Right ventricle myocardium inferior (tissue), 1 donor: ENCODE data around the gene KRTAP12-3. TPM values are rescaled to one million over a fixed set of nuclear protein-coding genes. Genes with fewer than 3 reads are reported as not detected.
"Not testable (repeated sequence)": the region's sequence is repeated elsewhere in the genome, so short reads cannot be mapped to it uniquely, and the experiment has no call there.

Source experiments
- ATAC-seq: fragments of 200-7000 bp; cut with Tn5 transposase; one replicate; pipeline ENCODE4 v1.9.1; 2020; ENCODE audit warnings: mild to moderate bottlenecking, moderate library complexity
- DNase-seq: peaks from one replicate; pipeline ENCODE4 v3.0.0; 2021; ENCODE audit errors: missing footprints
- intact Hi-C: fragments of 100-400 bp; cut with DNase I; formaldehyde crosslinking; loops from one replicate; pipeline ENCODE4 v1.11.0; 2022
- long read RNA-seq: library from polyadenylated mRNA; unstranded; transcript quantifications from one replicate; pipeline ENCODE4 v2.0.0, GENCODE V29; 2021
- total RNA-seq: library from RNA; stranded (reverse); fragmentation: NEBNext Ultra II Directional; extraction: Animal tissue kit (Norgen Biotek cat#: 25700); gene quantifications from one replicate; pipeline ENCODE4 v1.2.1, GENCODE V29; 2021
- donor health status: DM: no; HTN: yes; CAD: no; lungs with severe emphysema.

KRTAP12-3 gene, protein sequence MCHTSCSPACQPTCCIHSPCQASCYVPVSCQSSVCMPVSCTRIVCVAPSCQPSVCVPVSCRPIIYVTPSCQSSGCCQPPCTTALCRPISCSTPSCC
- not detected for total RNA-seq
- long read RNA-seq: 0 reads

DNA sequence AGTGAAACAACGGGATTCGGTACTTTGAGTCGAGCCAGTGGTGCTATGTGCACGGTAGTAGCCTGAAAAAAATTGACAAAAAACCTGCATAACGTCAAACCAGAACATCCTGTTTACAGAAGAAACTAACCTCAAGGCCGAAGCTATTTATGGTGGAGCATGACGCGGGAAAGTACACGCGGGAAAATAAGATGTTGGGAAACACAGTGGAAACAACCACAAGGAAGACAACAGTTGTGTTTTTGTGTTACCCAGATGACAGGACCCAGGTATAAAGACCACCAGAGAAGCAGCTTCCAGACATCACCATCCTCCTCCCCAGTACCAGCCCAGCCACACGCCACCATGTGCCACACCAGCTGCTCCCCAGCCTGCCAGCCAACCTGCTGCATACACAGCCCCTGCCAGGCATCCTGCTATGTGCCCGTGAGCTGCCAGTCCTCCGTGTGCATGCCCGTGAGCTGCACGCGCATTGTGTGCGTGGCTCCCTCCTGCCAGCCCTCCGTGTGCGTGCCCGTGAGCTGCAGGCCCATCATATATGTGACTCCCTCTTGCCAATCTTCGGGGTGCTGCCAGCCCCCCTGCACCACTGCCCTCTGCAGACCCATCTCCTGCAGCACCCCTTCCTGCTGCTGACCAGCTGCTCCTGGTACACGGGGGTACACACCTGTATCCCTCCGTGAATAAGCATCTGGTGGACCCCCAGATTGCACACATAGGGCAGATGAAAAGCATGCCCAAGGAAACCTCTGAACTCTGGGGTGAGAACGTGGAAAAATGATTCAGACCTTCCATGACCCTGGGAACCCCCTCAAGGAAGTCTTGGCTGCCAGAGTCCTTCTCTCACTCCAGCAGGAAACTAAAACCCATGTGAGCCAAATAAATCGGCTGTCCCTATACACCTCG lies at the start of gene KRTAP12-3:
TSS of gene KRTAP12-3 (plus strand) at position 298 of the 906 bp plus-strand sequence. CDS start at position 346, 48 bp downstream.
- ATAC-seq (no peak), DNase-seq (no peak)
- intact Hi-C loops: no loop called here

DNA sequence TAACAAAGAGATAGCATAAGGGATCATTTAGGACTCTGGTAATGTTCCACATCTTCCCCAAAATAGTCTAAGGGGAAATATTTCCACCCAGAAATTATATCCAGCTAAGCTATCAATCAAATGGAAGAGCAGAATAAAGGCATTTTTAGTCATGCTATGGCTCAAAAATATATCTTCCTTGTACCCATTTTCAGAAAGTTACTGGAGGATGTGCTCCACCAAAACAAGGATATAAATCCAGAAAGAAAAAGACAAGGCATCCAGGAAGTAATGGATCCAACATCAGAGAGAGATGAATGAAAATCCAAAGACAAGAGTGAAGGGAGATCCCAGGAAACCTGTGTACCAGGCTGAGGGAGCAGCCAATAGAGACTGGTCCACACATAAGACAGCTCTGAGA lies 48.5 kb upstream of the KRTAP12-3 start:
- DNase-seq (no peak), ATAC-seq (no peak)
- intact Hi-C loops: no loop called here

DNA sequence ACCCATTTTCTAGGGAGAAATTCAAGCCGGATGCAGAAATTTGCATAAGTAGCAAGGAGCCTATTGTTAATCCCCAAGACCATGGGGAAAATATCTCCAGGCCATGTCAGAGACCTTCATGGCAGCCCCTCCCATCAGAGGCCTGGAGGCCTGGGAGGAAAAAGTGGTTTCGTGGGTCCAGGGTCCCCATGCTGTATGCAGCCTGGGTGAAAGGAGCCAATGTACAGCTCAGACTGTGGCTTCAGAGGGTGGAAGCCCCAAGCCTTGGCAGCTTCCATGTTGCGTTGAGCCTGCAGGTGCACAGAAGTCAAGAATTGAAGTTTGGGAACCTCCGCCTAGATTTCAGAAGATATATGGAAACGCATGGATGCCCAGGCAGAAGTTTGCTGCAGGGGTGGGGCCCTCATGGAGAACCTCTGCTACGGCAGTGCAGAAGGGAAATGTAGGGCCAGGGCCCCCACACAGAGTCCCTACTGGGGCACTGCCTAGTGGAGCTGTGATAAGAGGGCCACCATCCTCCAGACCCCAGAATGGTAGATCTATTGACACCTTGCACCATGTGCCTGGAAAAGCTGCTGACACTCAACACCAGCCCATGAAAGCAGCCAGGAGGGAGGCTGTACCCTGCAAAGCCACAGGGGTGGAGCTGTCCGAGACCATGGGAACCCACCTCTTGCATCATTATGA lies 47.4 kb upstream of the KRTAP12-3 start:
- not testable (repeated sequence) for ATAC-seq, DNase-seq
- intact Hi-C loops: loop anchor here (10.0 kb wide), 1 partner anchor 135 kb away; no protein-coding TSS in a partner anchor

DNA sequence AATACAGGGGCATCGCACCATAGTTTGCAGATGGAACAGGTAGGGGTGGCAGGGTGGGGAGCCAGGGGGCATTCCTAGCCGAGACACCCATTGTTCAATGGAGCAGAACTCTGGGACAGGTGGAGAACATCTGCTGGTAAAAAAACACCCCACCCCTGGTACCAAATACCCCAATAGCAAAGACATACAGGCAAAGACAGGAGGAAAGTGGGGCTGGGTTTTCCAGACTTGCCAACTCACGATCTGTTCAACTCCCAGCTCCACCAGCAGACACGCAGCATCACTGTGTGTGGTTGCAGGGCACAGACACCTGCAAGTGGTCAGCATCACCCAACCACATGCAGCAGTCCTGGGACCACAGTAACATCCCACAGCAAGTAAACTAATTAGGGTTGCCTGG lies 46.2 kb upstream of the KRTAP12-3 start:
- intact Hi-C loops: loop anchor here (10.0 kb wide), 1 partner anchor 133 kb away; no protein-coding TSS in a partner anchor
- DNase-seq (no peak), ATAC-seq (no peak)

DNA sequence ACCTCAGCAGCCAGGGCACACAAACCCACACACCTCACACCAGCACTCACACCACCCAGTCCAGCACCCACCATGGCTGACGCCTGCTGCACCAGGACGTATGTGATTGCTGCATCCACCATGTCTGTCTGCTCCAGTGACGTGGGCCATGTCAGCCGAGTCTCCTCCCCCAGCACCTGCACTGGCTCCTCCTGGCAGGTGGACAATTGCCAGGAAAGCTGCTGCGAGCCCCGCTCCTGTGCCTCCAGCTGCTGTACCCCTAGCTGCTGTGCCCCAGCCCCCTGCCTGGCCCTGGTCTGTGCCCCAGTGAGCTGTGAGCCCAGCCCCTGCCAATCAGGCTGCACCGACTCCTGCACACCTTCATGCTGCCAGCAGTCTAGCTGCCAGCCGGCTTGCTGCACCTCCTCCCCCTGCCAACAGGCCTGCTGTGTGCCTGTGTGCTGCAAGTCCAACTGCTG lies 45.7 kb upstream of the KRTAP12-3 start, which contains the start of gene KRTAP10-8:
TSS of gene KRTAP10-8 (plus strand) at position 51 of the 458 bp plus-strand sequence. CDS start at position 73, 22 bp downstream.
- intact Hi-C loops: loop anchor here (10.0 kb wide), 1 partner anchor 133 kb away; no protein-coding TSS in a partner anchor

DNA sequence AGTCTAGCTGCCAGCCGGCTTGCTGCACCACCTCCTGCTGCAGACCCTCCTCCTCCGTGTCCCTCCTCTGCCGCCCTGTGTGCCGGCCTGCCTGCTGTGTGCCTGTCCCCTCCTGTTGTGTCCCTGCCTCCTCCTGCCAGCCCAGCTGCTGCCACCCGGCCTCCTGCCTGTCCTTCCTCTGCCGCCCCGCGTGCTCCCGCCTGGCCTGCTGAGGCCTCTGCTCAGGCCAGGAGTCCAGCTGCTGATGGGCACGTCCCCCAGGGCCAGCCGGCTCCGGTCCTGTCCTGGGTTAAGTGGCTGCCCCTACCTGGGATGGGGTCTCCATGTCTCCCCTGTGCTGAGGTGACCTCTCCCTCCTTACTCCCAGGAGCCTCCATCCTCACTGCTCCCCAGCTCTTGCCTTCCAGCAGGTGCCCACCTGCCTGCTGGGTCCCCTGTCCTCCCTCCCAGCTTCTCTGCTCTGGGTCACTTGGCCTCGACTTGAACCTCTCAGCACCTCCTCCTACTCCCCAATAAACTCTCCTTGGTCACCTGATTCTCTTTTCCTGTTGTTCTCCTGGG lies 45.0 kb upstream of the KRTAP12-3 start:
- no peak for ATAC-seq
- peak; percentile 69 for DNase-seq
- intact Hi-C loops: loop anchor here (10.0 kb wide), 1 partner anchor 132 kb away; no protein-coding TSS in a partner anchor

More for the DNA sequence above, 45.7 kb upstream of the KRTAP12-3 start, which contains the start of gene KRTAP10-8:
- ATAC-seq (no peak), DNase-seq (no peak)

DNA sequence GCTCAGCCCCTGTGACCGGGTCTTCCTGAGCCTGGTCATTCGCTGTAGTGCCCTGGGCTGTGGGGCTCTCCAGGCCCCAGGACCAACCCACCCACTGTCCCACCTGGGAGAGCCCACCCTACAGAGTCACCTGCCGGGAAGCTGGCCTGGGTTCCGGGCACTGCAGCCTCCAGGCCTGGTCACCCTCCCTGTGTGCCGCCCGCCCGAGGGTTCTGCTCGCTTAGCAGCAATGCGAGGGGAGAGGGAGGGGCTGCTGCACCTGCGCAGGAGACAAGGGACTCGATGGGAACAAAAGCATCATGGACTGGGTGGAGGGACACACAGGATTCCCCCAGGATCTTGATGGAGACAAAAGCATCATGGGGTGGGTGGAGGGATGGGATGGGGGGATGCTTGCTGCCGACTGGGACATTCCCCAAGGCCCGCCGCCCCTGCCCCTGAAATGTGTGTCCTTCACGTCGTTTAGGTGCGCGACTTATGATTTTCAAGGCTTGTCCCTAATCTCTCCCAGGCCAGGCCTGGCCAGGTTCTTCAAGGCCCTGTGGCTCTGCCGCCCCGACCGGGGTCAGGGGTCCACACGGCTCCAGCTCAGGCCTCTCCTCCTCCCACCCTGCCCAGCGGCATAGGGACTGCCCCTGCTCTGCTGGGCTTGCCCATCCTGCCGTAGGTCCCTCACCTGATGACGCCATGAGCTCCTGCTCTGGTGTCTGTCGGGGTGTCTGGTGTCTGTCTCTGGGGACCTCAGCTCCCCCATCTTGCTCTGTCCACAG lies 44.2 kb upstream of the KRTAP12-3 start:
- ATAC-seq: no peak
- DNase-seq: no peak
- intact Hi-C loops: loop anchor here (10.0 kb wide), 1 partner anchor 131 kb away; no protein-coding TSS in a partner anchor

DNA sequence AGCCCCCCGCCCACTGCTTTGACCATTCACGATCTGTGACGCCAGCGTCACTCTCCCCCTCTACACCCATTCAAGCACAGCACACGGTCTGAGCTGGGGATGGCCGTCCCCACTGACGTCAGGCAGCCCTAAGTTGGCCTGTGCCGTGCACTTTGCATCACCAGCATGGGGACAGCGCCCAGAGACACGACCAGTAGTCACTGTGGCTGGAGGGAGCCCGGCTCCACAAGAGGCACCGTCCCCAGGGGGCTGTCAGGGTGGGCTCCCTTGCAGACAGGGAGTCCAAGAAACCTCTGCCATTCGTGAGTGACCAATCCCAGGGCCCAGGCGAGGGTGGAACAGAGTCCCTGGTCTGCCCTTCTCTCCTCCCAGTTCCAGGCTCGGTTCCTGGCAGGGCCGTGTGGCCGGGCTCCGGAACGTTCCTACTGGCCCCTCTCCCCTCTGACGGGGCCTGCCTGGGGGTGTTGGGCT lies 43.5 kb upstream of the KRTAP12-3 start:
- ATAC-seq: no peak
- DNase-seq: peak; percentile 62
- intact Hi-C loops: loop anchor here (10.0 kb wide), 1 partner anchor 131 kb away; no protein-coding TSS in a partner anchor

DNA sequence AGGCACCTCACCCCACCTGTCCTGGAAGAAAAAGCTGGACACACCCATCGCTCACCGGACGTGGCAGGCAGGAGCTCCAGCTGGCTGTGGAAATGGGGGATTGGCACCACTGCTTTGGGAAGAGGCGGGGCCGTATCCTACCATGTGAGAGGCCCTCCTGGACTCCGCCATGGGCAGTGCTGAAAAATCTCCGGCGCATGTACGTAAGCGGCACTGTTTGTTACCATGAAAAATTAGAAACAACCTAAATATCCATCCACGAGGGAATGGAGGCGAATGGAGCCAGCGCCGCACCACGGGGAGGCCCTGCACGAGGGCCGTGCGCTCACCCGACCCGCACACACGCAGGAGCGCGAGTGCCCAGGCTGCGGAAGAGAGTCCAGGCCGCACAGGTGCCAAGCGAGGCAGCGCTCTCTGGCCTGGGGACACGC lies 42.8 kb upstream of the KRTAP12-3 start:
- DNase-seq (no peak), ATAC-seq (no peak)
- intact Hi-C loops: loop anchor here (10.0 kb wide), 1 partner anchor 130 kb away; no protein-coding TSS in a partner anchor

DNA sequence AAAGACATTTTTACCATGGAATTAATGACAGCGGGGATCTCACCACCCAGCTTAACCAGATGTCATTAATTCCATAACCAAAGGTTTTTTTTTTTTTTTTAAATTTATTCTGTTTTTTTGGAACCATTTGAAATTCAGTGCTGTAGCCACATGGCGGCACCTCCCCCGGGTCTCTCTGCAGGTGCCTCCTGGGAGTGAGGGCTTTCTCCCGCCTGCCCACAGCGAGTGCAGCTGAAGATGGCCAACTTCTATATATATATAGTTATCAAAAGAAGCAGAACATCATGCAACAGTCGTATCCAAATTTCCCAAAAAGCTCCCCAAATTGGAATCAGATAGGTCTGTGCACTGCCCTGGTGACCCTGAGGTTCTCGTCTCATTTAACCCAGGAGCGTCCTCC lies 42.3 kb upstream of the KRTAP12-3 start:
- ATAC-seq (no peak), DNase-seq (no peak)
- intact Hi-C loops: loop anchor here (10.0 kb wide), 1 partner anchor 129 kb away; no protein-coding TSS in a partner anchor

DNA sequence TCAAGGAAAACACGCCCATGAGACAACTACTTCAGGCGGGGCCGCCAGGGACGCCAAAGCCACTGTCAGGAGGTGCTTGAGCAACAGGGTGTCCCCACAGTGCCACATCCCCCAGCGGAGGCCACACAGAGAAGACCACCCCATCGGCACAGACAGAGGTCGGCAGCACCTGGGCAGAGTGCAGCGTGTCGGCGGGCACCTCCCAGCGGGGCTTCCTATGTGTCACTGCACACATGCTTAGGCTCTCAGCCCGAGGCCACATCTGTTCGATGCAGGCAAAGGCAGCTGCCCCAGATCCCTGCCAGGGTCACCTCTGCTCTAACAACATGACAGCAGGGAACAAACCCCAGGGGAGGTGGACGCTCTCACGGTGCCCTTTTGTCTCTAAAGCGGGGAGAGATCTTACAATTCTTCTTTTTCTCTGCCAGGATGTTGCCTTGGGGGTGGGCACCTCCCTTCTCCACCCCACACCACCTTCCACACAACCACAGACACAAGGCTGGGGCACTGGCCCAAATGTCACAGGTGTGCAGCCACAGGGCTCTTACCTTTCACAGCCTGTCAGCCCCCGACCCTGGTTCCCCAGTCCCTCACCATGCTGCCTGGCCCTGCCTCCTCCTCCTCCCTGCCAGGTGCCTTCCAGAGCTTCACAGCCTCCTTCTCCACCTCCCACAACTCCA lies 41.7 kb upstream of the KRTAP12-3 start:
- no peak for ATAC-seq
- DNase-seq: no peak
- intact Hi-C loops: loop anchor here (10.0 kb wide), 1 partner anchor 129 kb away; no protein-coding TSS in a partner anchor

DNA sequence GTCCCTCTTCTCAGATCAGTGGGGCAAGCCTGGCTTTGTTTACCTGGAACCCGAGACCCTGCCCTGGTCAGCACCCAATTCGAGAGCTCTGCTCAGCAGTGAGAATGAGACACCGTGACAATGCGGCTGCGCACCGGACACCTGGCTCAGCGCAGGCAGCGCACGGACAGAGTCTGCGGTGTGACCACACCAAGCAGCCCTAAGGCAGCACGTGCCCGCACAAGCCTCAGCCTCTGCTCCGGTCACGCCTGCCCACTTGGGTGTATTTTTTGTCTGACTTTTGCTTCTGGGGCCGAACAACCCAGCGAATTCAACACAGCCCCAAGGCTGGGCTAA lies 41.2 kb upstream of the KRTAP12-3 start:
- ATAC-seq (no peak), DNase-seq (no peak)
- intact Hi-C loops: loop anchor here (10.0 kb wide), 1 partner anchor 128 kb away; no protein-coding TSS in a partner anchor

DNA sequence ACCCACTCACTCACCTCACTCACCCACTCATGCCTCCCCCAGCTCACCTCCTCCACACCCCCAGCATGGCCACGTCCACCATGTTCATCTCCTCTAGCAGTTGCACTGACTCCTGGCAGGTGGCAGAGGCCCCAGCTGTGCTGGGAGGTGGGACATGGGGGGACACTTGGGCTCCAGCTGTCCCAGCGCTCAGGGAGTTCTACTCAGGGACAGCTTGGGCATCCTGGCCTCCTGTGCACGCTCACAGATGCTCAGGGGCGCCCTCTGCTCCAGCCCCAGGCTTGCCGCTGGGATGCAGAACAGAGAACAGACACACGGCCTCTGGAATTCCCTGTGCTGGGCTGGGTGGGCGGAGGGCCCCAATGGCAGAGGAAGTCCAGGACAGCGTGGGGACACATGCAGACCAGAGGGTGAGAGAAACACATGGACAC lies 40.6 kb upstream of the KRTAP12-3 start:
- intact Hi-C loops: loop anchor here (10.0 kb wide), 1 partner anchor 128 kb away; no protein-coding TSS in a partner anchor
- ATAC-seq (no peak), DNase-seq (peak; percentile 43)

DNA sequence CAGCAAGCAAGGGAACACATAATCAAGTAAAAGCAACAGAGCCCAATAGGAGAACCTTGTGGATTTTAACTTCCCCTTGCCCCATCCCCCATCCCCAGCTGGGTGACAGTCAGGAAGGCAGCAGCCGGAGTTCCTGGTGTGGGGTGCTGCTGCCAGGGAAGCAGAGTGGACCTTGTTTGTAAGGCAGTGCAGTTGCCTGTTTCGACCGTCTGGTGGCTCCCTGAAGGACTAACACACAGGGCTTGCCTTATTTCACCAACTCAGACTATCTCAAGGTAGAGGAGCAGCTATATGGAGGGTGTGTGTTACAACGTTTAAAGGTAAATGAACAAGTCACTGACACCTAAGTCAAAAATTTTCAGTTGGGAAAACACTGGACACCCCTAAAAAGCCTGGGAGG lies 39.2 kb upstream of the KRTAP12-3 start:
- ATAC-seq: peak; percentile 77

DNA sequence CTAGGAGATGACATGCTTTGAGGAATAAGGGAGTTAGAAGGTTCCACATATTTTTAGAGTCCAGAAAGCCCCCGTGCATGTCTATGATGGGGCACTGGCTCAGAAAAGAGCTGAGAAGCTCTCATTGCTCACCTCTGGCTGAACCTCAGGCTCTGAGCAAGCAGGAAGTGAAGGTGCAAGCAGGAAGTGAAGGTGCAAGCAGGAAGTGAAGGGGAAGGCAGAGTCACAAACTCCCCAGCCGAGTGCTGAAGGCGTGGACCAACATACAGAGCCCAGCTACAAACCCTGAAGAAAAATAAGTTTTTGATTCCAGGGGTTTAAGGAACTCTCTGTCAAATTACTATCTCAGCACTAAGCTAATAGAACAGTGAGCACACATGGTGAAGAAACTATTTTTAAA lies 38.8 kb upstream of the KRTAP12-3 start:
- ATAC-seq: no peak
- intact Hi-C loops: loop anchor here (10.0 kb wide), 1 partner anchor 126 kb away; no protein-coding TSS in a partner anchor

More for the DNA sequence above, 39.2 kb upstream of the KRTAP12-3 start:
- intact Hi-C loops: loop anchor here (10.0 kb wide), 1 partner anchor 126 kb away; no protein-coding TSS in a partner anchor
- peak; percentile 77 for DNase-seq

DNA sequence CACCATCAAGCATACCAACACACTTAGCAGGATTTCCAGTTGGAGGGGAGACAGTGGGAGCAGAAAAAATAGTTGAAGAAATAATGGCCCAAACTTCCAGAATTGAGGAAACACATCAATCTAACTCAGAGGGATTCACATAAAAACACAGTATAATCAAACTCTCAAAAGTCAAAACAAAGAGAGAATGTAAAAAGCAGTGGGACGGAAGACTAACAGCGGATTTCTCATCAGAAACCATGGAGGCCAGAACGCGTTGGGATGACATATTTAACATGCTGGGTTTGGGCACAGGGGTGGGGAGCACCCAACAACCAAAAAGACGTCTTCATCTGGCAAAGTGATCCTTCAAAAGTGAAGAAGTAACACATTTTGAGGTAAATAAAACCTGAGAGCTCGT lies 37.8 kb upstream of the KRTAP12-3 start:
- DNase-seq (no peak), ATAC-seq (no peak)
- intact Hi-C loops: loop anchor here (10.0 kb wide), 1 partner anchor 125 kb away; no protein-coding TSS in a partner anchor

More for the DNA sequence above, 38.8 kb upstream of the KRTAP12-3 start:
- DNase-seq: no peak

DNA sequence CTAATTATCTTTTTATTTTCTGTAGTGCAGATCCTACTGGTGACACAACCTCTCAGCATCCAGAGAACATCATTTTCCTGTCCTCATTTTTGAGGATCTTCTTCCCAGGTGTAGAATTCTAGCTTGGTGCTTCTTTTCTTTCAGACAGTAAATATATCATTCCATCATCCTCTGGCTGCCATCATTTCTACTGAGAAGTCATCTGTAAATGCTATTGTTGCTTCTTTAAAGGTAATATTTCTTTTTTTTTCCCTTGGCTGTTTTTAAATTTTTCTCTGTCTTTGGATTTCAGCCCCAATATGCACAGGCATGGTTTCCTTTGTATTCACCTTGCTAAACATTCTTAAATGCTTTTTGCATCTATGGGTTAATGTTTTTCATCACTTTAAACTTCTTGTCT lies 34.2 kb upstream of the KRTAP12-3 start:
- intact Hi-C loops: no loop called here
- no peak for ATAC-seq

More for the DNA sequence above, 34.2 kb upstream of the KRTAP12-3 start:
- no peak for DNase-seq
